Activated T-cell treated with anti-CD3 and anti-CD28 coated beads, Interleukin-2, amount 50 U/mL, for 4 hours (primary cell): ENCODE measurements around the gene MANSC1. TPM values are rescaled to one million over a fixed set of nuclear protein-coding genes. Genes with fewer than 3 reads are reported as not detected.

ENCODE experiments used
- ATAC-seq, 2 donors: fragments of 200-7000 bp; cut with Tn5 transposase; one replicate each; pipeline ENCODE4 v1.10.0; 2021
- DNase-seq: peaks from one replicate; pipeline ENCODE4 v3.0.0-alpha.2; 2020
- H3K27me3 Mint-ChIP-seq: one replicate; pipeline ENCODE4 v1.8.0; 2021; ENCODE audit warnings: low read depth, mixed read lengths
- H3K36me3 Mint-ChIP-seq: one replicate; pipeline ENCODE4 v1.8.0; 2022; ENCODE audit warnings: mixed read lengths; ENCODE audit not compliant: insufficient read depth
- H3K4me1 Mint-ChIP-seq: one replicate; pipeline ENCODE4 v1.8.0; 2021; ENCODE audit warnings: low read depth, mixed read lengths
- H3K4me3 Mint-ChIP-seq: one replicate; pipeline ENCODE4 v1.8.0; 2021; ENCODE audit warnings: mild to moderate bottlenecking, moderate library complexity, mixed read lengths
- H3K9me3 Mint-ChIP-seq: one replicate; pipeline ENCODE4 v1.8.0; 2021; ENCODE audit warnings: mixed read lengths
- total RNA-seq, 3 donors: library from RNA; stranded (reverse); gene quantifications; one replicate each; pipeline ENCODE4 v1.2.1, GENCODE V29; 2021

Gene MANSC1
- total RNA-seq, 3 donors from 2014 or later: 0.79 to 2.5 (median 1.7) TPM

DNA sequence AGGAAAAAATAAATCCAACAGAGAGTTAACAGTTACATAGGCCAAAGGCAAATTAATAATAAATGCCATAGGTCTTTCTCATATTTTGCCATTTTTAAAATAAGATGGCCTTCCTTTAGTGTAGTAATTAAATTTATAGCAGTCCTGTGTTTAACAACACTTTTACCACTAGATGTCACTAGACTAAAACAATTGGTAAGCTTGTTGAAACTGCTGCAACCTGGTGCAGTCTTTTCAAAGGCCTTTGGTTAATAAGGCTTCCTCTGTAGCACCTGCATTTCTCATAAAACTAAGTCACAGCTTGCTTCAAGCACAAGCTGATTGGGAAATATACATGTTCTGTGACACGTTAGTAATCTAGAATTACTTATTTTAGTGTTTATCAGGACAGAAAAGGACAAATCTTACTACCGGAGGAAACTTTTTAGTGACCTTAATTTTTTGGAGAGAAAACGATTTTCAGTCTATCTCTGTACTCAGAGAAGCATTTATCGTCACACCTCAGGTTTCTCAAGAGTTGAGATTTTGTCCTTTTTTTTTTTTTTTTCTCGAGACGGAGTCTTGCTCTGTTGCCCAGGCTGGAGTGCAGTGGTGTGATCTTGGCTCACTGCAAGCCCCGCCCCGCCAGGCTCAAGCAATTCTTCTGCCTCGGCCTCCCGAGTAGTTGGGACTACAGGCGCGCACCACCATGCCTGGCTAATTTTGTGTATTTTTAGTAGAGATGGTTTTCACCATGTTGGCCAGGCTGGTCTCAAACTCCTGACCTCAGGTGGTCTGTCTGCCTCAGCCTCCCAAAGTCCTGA lies 26.8 kb upstream of the MANSC1 start:
- no peak overlapping the region for H3K4me3 Mint-ChIP-seq
- H3K36me3 Mint-ChIP-seq: peaks cover 25% of the 10 kb centered on the region
- peaks cover 4% of the 10 kb centered on the region for H3K9me3 Mint-ChIP-seq
- ATAC-seq (peak; percentile 67 to 74), DNase-seq (no peak)
- H3K4me1 Mint-ChIP-seq: peaks cover 47% of the 10 kb centered on the region
- H3K27me3 Mint-ChIP-seq: no peaks in the 10 kb centered on the region

GRCh38 chr12:12372946-12373722 lies 23.1 kb upstream of the MANSC1 start:
- no peaks in the 10 kb centered on the region for H3K27me3 Mint-ChIP-seq
- ATAC-seq (no peak), DNase-seq (no peak)
- no peak overlapping the region for H3K4me3 Mint-ChIP-seq
- no peaks in the 10 kb centered on the region for H3K9me3 Mint-ChIP-seq
- peaks cover 35% of the 10 kb centered on the region for H3K36me3 Mint-ChIP-seq
- H3K4me1 Mint-ChIP-seq: peaks cover 28% of the 10 kb centered on the region

DNA sequence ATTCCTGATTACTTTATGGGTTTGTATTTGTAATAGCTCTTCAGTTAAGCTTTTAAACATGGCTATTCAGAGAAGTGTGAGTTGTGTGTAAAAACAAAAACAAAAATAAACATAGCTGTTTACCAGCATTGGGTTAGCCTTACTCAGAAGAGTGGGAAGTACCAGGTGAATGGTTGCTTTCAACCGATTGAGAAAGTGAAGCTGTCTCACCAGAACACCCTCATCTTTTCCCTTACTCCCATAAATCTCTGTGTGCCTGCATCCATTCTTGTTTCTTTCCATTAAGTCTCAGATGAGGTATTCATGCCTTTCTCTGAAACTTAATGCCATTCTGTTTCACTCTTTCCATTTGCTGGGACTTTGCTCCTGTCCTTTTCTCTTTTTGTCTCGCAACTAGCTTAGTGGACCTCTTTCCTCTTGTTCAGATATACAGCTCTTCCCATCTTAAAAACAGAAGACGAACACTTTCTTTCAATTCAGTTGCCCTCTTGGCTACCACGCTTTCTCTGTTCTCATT lies 17.5 kb upstream of the MANSC1 start:
- H3K4me1 Mint-ChIP-seq: peaks cover 39% of the 10 kb centered on the region
- DNase-seq (no peak), ATAC-seq (no peak)
- H3K36me3 Mint-ChIP-seq: peaks cover 39% of the 10 kb centered on the region
- no peaks in the 10 kb centered on the region for H3K27me3 Mint-ChIP-seq
- no peaks in the 10 kb centered on the region for H3K9me3 Mint-ChIP-seq
- no peak overlapping the region for H3K4me3 Mint-ChIP-seq

DNA sequence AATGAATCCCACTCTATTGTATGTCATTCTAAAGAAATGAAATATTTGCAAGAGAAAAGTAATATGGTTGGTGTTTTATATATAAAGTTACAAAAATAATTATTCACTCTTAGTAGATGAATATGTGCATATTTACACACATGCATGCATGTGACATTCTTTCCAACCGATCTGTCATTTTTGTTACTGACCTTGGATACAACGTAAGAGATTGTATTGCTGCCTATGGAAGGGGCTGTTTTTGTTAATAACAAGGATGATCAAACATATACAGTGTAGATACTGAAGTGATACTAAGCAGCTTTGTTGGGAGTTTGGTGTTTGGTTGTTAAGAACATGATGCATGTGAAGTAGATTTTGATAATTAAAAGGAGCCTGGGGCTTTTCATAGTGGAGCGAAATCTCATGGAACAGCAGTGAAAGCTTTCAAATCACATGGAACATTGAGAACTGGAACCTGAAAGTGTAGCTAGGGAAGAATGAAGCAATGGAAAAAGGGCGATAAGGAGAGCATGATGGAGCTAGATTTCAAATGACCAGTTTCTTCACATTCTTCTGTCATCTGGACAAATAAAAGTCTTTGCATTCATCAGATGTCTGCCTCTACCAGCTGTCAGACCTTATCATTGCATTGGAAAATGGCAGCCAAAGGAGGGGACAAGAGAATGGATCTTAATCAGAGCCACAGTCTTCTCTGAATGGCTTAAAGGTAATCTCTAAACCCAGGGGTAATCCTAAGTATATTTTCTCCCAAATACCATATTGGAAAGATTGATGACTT lies 16.8 kb upstream of the MANSC1 start:
- H3K4me3 Mint-ChIP-seq: no peak overlapping the region
- no peak for ATAC-seq
- peaks cover 44% of the 10 kb centered on the region for H3K4me1 Mint-ChIP-seq
- H3K36me3 Mint-ChIP-seq: peaks cover 40% of the 10 kb centered on the region
- no peak for DNase-seq
- no peaks in the 10 kb centered on the region for H3K27me3 Mint-ChIP-seq
- H3K9me3 Mint-ChIP-seq: no peaks in the 10 kb centered on the region

GRCh38 chr12:12365931-12366431 lies 15.9 kb upstream of the MANSC1 start:
- DNase-seq (no peak), ATAC-seq (no peak)
- Mint-ChIP-seq H3K9me3 (no peaks in the 10 kb centered on the region), H3K27me3 (no peaks in the 10 kb centered on the region), H3K4me3 (no peak overlapping the region), H3K36me3 (peaks cover 44% of the 10 kb centered on the region), H3K4me1 (peaks cover 49% of the 10 kb centered on the region)

DNA sequence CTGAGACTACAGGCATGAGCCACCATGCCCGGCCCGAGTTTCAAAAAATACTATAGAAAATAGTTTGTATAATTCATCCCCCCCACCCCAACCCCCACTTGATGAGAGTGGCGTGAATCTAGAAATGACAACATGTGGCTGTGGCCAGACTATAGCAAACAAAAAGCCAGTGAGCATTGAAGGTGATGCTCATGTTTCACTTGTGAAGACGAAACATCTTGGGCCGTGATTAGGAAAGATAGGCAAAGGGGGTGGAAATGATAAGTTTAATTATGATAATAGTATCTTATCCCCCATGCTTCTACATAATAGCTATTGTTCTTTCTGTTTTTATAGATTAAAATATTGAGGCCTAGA lies 15.4 kb upstream of the MANSC1 start:
- peaks cover 44% of the 10 kb centered on the region for H3K36me3 Mint-ChIP-seq

DNA sequence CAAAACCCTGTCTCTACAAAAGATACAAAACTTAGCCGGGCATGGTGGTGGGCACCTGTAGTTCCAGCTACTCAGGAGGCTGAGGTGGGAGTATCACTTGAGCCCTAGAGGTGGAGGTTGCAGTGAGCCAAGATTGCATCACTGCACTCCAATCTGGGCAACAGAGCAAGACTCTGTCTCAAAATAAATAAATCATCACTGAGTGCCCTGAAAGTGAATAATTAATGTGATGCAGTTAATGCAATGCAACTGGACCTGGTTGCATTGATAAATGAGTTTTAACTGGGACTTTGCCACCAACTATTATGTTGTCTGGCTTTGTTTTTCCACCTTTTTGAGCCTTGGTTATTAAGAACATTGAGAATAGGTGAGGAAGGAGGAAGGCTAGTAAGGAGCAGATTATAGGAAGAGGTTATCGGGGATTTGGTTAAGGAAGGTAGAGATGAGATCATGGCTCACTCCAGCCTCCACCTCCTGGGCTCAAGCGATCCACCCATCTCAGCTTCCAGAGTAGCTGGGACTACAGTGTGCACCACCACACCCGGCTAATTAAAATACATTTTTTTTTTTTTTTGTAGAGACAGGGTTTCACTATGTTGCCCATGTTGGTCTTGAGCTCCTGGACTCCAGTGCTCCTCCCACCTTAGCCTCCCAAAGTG lies 14.9 kb upstream of the MANSC1 start:
- H3K36me3 Mint-ChIP-seq: peaks cover 41% of the 10 kb centered on the region
- H3K4me1 Mint-ChIP-seq: peaks cover 51% of the 10 kb centered on the region
- no peaks in the 10 kb centered on the region for H3K9me3 Mint-ChIP-seq
- DNase-seq: no peak
- no peaks in the 10 kb centered on the region for H3K27me3 Mint-ChIP-seq
- no peak for ATAC-seq
- no peak overlapping the region for H3K4me3 Mint-ChIP-seq

More for the DNA sequence above, 15.4 kb upstream of the MANSC1 start:
- no peaks in the 10 kb centered on the region for H3K9me3 Mint-ChIP-seq
- peaks cover 51% of the 10 kb centered on the region for H3K4me1 Mint-ChIP-seq
- DNase-seq (no peak), ATAC-seq (no peak)
- H3K4me3 Mint-ChIP-seq: no peak overlapping the region
- H3K27me3 Mint-ChIP-seq: no peaks in the 10 kb centered on the region

DNA sequence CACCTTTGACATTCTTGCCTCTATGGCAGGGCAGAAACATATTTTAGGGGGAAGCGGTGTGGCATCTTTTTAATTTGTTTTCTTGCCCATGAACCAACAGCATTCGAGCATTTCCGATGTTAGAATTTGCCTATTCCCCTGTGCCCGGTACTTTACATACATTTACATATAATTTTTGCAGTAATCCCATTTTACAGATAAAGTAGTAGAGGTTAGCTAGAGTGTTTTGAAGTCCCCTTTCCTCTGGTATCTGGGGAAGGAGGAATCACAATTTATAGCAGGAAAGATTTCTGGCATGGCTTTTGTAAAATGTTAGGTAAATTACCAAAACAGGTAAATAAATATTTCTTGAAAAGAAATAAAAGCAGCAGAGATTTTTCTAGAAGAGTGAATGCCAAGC lies 8.5 kb upstream of the MANSC1 start:
- Mint-ChIP-seq H3K4me3 (peak overlapping the region; percentile 94), H3K9me3 (no peaks in the 10 kb centered on the region), H3K4me1 (peaks cover 44% of the 10 kb centered on the region), H3K27me3 (no peaks in the 10 kb centered on the region), H3K36me3 (peaks cover 10% of the 10 kb centered on the region)
- DNase-seq: no peak
- no peak for ATAC-seq

- Mint-ChIP-seq H3K4me1 (peaks cover 44% of the 10 kb centered on the region), H3K27me3 (no peaks in the 10 kb centered on the region)
These were observed 7.8 kb upstream of the MANSC1 start for GRCh38 chr12:12357719-12358461.

DNA sequence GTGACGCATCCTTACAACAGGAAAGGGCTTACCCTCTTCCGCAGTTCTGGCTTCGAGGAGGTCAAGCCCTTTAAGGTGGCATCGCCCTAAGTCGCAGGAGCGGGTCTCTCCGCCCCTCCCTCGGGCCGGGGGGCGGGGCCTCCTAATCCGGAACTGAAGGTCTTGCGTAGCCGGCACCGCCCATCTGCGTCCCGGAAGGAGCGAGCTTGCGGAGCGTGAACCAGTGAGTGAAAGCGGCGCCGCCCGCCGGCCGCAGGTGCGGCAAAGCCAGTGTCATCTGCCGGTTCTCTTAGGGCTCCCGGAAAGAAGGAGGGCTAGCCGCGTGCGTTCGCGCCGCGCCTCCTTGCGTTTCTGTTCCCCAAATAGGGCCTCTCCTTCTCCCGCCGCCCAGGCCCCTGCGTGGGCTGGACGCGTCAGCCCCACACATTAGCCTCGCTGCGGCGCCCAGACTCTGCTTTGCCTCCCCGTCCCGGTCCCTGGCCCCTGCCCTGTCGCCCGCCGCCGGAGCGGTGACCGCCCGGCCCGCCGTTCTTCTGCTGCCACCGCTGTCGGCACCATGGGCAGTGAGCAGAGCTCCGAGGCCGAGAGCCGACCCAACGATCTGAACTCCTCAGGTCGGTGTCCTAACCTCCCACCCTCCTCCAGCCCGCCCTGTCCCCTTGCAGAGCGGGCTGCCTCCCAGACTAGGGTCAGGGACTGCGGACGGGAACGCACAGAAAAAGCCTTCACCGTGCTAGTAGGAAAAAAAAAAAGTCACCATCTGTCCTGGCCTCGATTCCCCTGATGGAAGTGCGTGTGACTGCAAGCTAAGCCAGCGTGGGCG lies 7.1 kb upstream of the MANSC1 start, which contains the start of gene BORCS5:
Gene BORCS5 (plus strand): TSS at position 183 of the 823 bp plus-strand sequence. CDS start 374 bp downstream, at position 557.
- peaks cover 9% of the 10 kb centered on the region for H3K36me3 Mint-ChIP-seq
- peak; percentile 98 for DNase-seq
- no peaks in the 10 kb centered on the region for H3K27me3 Mint-ChIP-seq
- peaks cover 42% of the 10 kb centered on the region for H3K4me1 Mint-ChIP-seq
- H3K9me3 Mint-ChIP-seq: no peaks in the 10 kb centered on the region
- peak; percentile 91 to 94 for ATAC-seq
- peak within 1 kb of the TSS; percentile 94 for H3K4me3 Mint-ChIP-seq

More at GRCh38 chr12:12357719-12358461, 7.8 kb upstream of the MANSC1 start:
- peak overlapping the region; percentile 94 for H3K4me3 Mint-ChIP-seq
- H3K9me3 Mint-ChIP-seq: no peaks in the 10 kb centered on the region
- peaks cover 10% of the 10 kb centered on the region for H3K36me3 Mint-ChIP-seq
- DNase-seq (no peak), ATAC-seq (no peak)

DNA sequence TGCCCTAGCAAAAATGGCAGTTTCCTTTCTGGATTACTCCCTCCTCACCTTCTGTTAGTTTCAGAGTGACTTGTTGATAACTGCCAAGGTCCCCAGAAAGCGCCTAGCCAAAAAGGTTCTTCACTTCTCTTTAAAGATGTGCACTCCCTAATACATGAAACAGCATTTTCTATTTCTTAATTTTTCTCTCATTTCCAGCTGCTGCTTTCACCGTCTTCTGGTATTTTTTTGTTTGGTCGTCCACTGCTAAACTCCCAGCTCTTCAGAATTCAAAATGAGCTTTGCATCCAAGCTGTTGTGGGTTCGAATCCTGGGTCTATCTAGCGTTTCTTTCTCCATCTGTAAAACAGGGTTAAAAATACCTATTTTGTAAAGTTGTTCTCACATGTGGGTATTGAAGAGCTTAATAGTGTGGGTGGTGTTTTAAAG lies 6.4 kb upstream of the MANSC1 start:
- Mint-ChIP-seq H3K27me3 (no peaks in the 10 kb centered on the region), H3K4me3 (peak overlapping the region; percentile 94), H3K36me3 (peaks cover 3% of the 10 kb centered on the region), H3K9me3 (no peaks in the 10 kb centered on the region), H3K4me1 (peaks cover 35% of the 10 kb centered on the region)
- ATAC-seq (no peak), DNase-seq (no peak)

- DNase-seq (no peak), ATAC-seq (no peak)
- Mint-ChIP-seq H3K36me3 (no peaks in the 10 kb centered on the region), H3K9me3 (no peaks in the 10 kb centered on the region), H3K4me1 (peaks cover 36% of the 10 kb centered on the region), H3K4me3 (no peak overlapping the region), H3K27me3 (no peaks in the 10 kb centered on the region)
These were observed 3.8 kb upstream of the MANSC1 start for GRCh38 chr12:12353807-12354206.
